Osteocyte (in vitro differentiated cells): ENCODE data around the gene SAMD15. TPM values are rescaled to one million over a fixed set of nuclear protein-coding genes. Genes with fewer than 3 reads are reported as not detected.

Experiments used
- DNase-seq: peaks from one replicate; pipeline ENCODE4 v3.0.0; 2021; ENCODE audit warnings: mixed read lengths; ENCODE audit not compliant: unreplicated experiment; ENCODE audit errors: extremely low spot score
- H3K27ac Mint-ChIP-seq: one replicate; pipeline ENCODE4 v1.8.0; 2021; ENCODE audit warnings: mild to moderate bottlenecking, mixed read lengths; ENCODE audit not compliant: unreplicated experiment
- H3K27me3 Mint-ChIP-seq: one replicate; pipeline ENCODE4 v1.8.0; 2021; ENCODE audit warnings: mixed read lengths; ENCODE audit not compliant: unreplicated experiment
- H3K36me3 Mint-ChIP-seq: one replicate; pipeline ENCODE4 v1.8.0; 2021; ENCODE audit warnings: mixed read lengths; ENCODE audit not compliant: unreplicated experiment
- H3K4me1 Mint-ChIP-seq: one replicate; pipeline ENCODE4 v1.8.0; 2021; ENCODE audit warnings: mixed read lengths; ENCODE audit not compliant: unreplicated experiment
- H3K4me3 Mint-ChIP-seq: one replicate; pipeline ENCODE4 v1.8.0; 2021; ENCODE audit warnings: mild to moderate bottlenecking, moderate library complexity, mixed read lengths; ENCODE audit not compliant: unreplicated experiment
- H3K9me3 Mint-ChIP-seq: one replicate; pipeline ENCODE4 v1.8.0; 2021; ENCODE audit warnings: mixed read lengths; ENCODE audit not compliant: unreplicated experiment
- CTCF ChIP-seq: fragments of 200-600 bp; sonication (generic); IDR thresholded peaks from 2 replicates; pipeline ENCODE4 v1.5.0; 2021; ENCODE audit warnings: antibody characterized with exemption, mild to moderate bottlenecking, moderate library complexity
- total RNA-seq: library from RNA; stranded (reverse); gene quantifications from 2 replicates; pipeline ENCODE4 v1.2.1, GENCODE V29; 2021

SAMD15 gene
- total RNA-seq, 1 donor from 2014 or later: 2.2 TPM

- Mint-ChIP-seq H3K4me1 (no peaks in the 10 kb centered on the region), H3K27ac (no peak overlapping the region), H3K36me3 (peaks cover 3% of the 10 kb centered on the region), H3K4me3 (no peak overlapping the region), H3K9me3 (peaks cover 6% of the 10 kb centered on the region), H3K27me3 (no peaks in the 10 kb centered on the region)
- no peak for DNase-seq
- TF ChIP-seq CTCF: no peak
These were observed 20.3 kb upstream of the SAMD15 start for GRCh38 chr14:77356899-77357298.

DNA sequence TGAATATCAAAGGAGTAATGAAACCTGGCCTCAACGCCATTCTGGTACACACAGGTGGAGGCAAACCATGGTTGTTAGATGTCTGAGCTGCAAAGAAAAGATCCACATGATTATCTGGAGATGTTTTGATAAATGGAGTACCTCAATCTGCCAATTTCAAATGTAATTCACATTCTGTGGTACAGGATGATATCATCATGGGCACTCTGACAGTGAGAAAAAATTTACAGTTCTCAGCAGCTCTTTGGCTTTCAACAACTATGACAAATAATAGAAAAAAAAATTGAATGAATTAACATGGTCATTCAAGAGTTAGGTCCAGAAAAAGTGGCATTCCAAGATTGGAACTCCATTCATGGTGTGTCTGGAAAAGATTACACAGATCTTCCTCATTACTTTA is 17.6 kb upstream of the SAMD15 start:
- Mint-ChIP-seq H3K36me3 (peaks cover 3% of the 10 kb centered on the region), H3K27ac (no peak overlapping the region), H3K4me3 (no peak overlapping the region), H3K27me3 (no peaks in the 10 kb centered on the region), H3K9me3 (peaks cover 6% of the 10 kb centered on the region), H3K4me1 (no peaks in the 10 kb centered on the region)
- no peak for TF ChIP-seq CTCF
- no peak for DNase-seq

DNA sequence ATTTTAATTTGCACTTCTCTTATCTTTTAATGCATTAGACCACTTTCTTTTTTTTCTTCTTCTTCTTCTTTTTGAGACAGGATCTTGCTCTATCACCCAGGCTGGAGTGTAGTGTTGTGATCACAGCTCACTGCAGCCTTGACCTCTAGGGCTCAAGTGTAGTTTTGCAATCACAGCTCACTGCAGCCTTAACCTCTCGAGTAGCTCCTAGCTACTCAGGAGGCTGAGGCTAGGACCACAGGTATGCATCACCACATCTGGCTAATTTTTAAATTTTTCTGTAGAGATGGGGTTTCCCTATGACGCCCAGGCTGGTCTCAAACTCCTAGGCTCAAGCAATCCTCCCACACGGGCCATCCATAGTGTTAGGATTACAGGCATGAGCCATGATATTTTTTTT is 13.0 kb upstream of the SAMD15 start:
- no peak for DNase-seq
- peaks cover 2% of the 10 kb centered on the region for H3K36me3 Mint-ChIP-seq
- no peak overlapping the region for H3K4me3 Mint-ChIP-seq
- no peaks in the 10 kb centered on the region for H3K27me3 Mint-ChIP-seq
- H3K9me3 Mint-ChIP-seq: peaks cover 6% of the 10 kb centered on the region
- no peaks in the 10 kb centered on the region for H3K4me1 Mint-ChIP-seq
- H3K27ac Mint-ChIP-seq: no peak overlapping the region
- TF ChIP-seq CTCF: no peak

DNA sequence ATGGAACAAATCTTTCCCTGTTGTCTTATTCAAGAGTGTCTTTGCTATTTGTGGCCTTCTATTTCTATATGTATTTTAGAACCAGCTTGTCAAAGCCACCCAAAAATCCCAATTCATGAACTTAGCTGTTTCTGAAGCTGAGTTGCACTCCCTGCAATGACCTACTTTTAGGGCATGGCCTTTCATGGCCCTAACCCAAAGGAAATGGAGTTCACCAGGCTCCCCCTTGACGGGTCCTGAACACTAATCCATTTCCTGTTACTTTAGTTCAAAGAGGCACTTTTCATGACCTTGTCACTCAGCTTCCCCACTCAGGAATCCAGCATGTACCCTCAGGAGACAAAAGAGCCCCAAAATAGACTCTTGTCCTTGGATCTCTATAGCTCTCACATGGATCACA is 7.9 kb upstream of the SAMD15 start:
- H3K4me3 Mint-ChIP-seq: no peak overlapping the region
- peaks cover 22% of the 10 kb centered on the region for H3K4me1 Mint-ChIP-seq
- no peak for DNase-seq
- no peak for TF ChIP-seq CTCF
- no peaks in the 10 kb centered on the region for H3K27me3 Mint-ChIP-seq
- peaks cover 6% of the 10 kb centered on the region for H3K36me3 Mint-ChIP-seq
- H3K27ac Mint-ChIP-seq: no peak overlapping the region
- no peaks in the 10 kb centered on the region for H3K9me3 Mint-ChIP-seq

- Mint-ChIP-seq H3K4me3 (no peak overlapping the region), H3K27me3 (no peaks in the 10 kb centered on the region), H3K27ac (peak overlapping the region; percentile 25), H3K36me3 (peaks cover 7% of the 10 kb centered on the region), H3K4me1 (peaks cover 38% of the 10 kb centered on the region), H3K9me3 (no peaks in the 10 kb centered on the region)
- no peak for DNase-seq
- no peak for TF ChIP-seq CTCF
These were observed 4.8 kb upstream of the SAMD15 start for GRCh38 chr14:77372304-77372841.
